ENCODE results near the gene HTR2A.

GRCh38 chr13:46926916-46927590 lies 30.2 kb upstream of the HTR2A start:
- TF ChIP-seq CTCF (IDR thresholded peaks at IDR 0.05) (no peak), POLR2A (IDR thresholded peaks at IDR 0.05) (no peak)
